Panc1 (cell line): ENCODE data around the gene PIGO. TPM values are rescaled to one million over a fixed set of nuclear protein-coding genes. Genes with fewer than 3 reads are reported as not detected.

Experiments
- ATAC-seq: fragments of 200-7000 bp; cut with Tn5 transposase; 2 replicates; pipeline ENCODE4 v1.9.1; 2020; ENCODE audit warnings: mild to moderate bottlenecking, moderate library complexity
- BruUV-seq: library from RNA; stranded (reverse); fragments of 400-500 nt; replicated peaks from 2 replicates; lab custom pipeline; 2021; lab: Mats Ljungman, UMichigan
- CTCF ChIA-PET: fragments of 300-600 bp; sonication (Branson Sonifier 250); formaldehyde crosslinking; loops from one replicate; lab custom pipeline; 2022; ENCODE audit warnings: antibody characterized with exemption; lab: Charles Lee
- POLR2A ChIA-PET: fragments of 300-600 bp; sonication (Branson Sonifier 250); formaldehyde crosslinking; loops from one replicate; lab custom pipeline; 2022; ENCODE audit warnings: antibody characterized with exemption; lab: Charles Lee
- DNase-seq: peaks from one replicate; pipeline ENCODE4 v3.0.0-alpha.2; 2010; ENCODE audit warnings: low read depth, low spot score
- H3K27ac ChIP-seq: 2 replicates; pipeline ENCODE4 v1.5.1; 2011; ENCODE audit warnings: mild to moderate bottlenecking, low read length, inconsistent platforms
- H3K27me3 ChIP-seq: fragments of 200-500 bp; sonication (Bioruptor generic); 2 replicates; pipeline ENCODE4 v1.6.0; 2014; ENCODE audit warnings: low read length, inconsistent platforms; ENCODE audit not compliant: control insufficient read depth, insufficient read depth
- H3K36me3 ChIP-seq: fragments of 200-500 bp; sonication (Bioruptor generic); 2 replicates; pipeline ENCODE4 v1.5.1; 2014; ENCODE audit warnings: inconsistent platforms, mild to moderate bottlenecking, low read length, moderate library complexity; ENCODE audit not compliant: control insufficient read depth, insufficient read depth
- H3K4me1 ChIP-seq: 2 replicates; pipeline ENCODE4 v1.5.1; 2011; ENCODE audit warnings: inconsistent platforms, mild to moderate bottlenecking, low read length, moderate library complexity; ENCODE audit not compliant: control insufficient read depth, insufficient read depth
- H3K4me3 ChIP-seq, 2 experiments: 2 replicates each; pipeline ENCODE4 v1.5.1; 2011 to 2012; ENCODE audit warnings: low read depth in 2 of 2, low read length in 2 of 2, mild to moderate bottlenecking in 2 of 2, inconsistent platforms in 1 of 2, moderate library complexity in 1 of 2
- H3K9me3 ChIP-seq: fragments of 200-500 bp; sonication (Bioruptor generic); 2 replicates; pipeline ENCODE4 v1.5.1; 2014; ENCODE audit warnings: low read depth, mild to moderate bottlenecking, inconsistent platforms, low read length, moderate library complexity; ENCODE audit not compliant: control insufficient read depth, insufficient read depth
- CTCF ChIP-seq: fragments of 450-650 bp; IDR thresholded peaks from 2 replicates; pipeline ENCODE4 v1.5.1; 2017; ENCODE audit warnings: mild to moderate bottlenecking
- POLR2AphosphoS5 ChIP-seq: IDR thresholded peaks from 2 replicates; pipeline ENCODE4 v1.6.1; 2012; ENCODE audit warnings: mild to moderate bottlenecking, low read depth, low read length, moderate library complexity
- SIN3A ChIP-seq: IDR thresholded peaks from 2 replicates; pipeline ENCODE4 v1.6.1; 2012; ENCODE audit warnings: low read depth, mild to moderate bottlenecking, low read length, moderate library complexity, borderline replicate concordance; ENCODE audit not compliant: insufficient read depth
- TCF7L2 ChIP-seq: IDR thresholded peaks from 2 replicates; pipeline ENCODE4 v1.6.1; 2011; ENCODE audit warnings: mild to moderate bottlenecking, low read depth, low read length, inconsistent platforms
- in situ Hi-C: cut with HindIII; loops from 2 replicates; pipeline ENCODE4 v1.10.0; 2016; ENCODE audit warnings: low sequenced_read_pairs, low pct_unique_long_range_greater_than_20kb
- intact Hi-C: fragments of 100-400 bp; cut with micrococcal nuclease; formaldehyde crosslinking; loops from one replicate; pipeline ENCODE4 v1.10.0; 2022; ENCODE audit not compliant: unreplicated experiment
- total RNA-seq: library from RNA; stranded (reverse); gene quantifications from one replicate; pipeline ENCODE4 v1.2.1, GENCODE V29; 2021; ENCODE audit not compliant: unreplicated experiment

The PIGO gene
- total RNA-seq, 1 experiment from 2014 or later, result 58.7 TPM

DNA sequence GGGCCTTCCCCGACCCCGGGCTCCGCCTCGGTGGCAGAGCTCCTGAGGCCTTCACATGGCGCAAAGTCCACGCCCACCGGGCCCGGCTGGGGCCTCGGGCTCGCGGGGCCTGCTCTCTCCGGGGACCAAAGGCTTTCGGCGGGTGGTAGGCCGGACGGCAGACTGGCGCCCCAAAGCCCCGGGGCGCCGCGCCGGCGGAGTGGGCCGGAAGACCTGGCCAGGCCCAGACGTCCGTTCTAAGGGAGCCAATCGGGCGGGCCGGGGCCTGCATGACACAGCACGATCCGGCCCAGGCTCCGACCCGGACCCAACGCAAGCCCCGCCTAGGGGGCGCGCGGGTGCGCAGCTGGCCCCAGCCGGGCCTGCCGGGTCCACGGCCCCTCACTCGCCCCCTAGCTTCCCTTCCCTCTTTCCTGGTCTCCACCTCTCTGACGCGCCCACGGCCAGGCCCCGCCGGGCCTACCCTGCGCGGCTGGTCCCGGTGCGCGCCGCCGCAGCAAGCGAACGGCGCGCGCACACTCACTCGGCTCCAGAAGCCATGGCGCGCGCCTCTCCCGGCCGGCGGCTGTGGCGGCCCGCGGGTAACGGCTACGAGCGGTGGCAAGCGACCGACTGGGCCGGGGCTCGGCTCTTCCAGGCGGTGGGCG lies 24.5 kb downstream of the PIGO start:
- H3K36me3 ChIP-seq, result peaks cover 13% of the 10 kb centered on the region
- CTCF ChIA-PET, result interaction anchor here (0.5 kb wide), 2 partner anchors 21 to 382 kb away, joined by 3 to 4 read pairs; no protein-coding TSS in a partner anchor

GRCh38 chr9:35070823-35071813 lies 25.3 kb downstream of the PIGO start:
- no peak for TF ChIP-seq TCF7L2
- Histone ChIP-seq H3K4me3 (peak overlapping the region; percentile 68 to 93), H3K36me3 (peaks cover 17% of the 10 kb centered on the region), H3K27me3 (no peaks in the 10 kb centered on the region), H3K27ac (peak overlapping the region; percentile 98), H3K9me3 (no peaks in the 10 kb centered on the region), H3K4me1 (peaks cover 22% of the 10 kb centered on the region)
- intact Hi-C loops, result no loop called here
- in situ Hi-C loops, result no loop called here
- ChIA-PET POLR2A (interaction anchor here (0.6 to 1.4 kb wide), 5 partner anchors 9 to 655 kb away, joined by 3 to 6 read pairs (median 4); partner anchors contain the start of genes DNAJB5 and STOML2), CTCF (interaction anchor here (0.5 kb wide), 2 partner anchors 21 to 383 kb away, joined by 3 to 4 read pairs; no protein-coding TSS in a partner anchor)
- no peak for ATAC-seq
- BruUV-seq, result TSS peak; percentile 76
- no peak for DNase-seq

More for the DNA sequence above, 24.5 kb downstream of the PIGO start:
- ATAC-seq (peak; percentile 87), DNase-seq (no peak)
- Histone ChIP-seq H3K9me3 (no peaks in the 10 kb centered on the region), H3K27me3 (no peaks in the 10 kb centered on the region), H3K4me1 (peaks cover 22% of the 10 kb centered on the region), H3K4me3 (peak overlapping the region; percentile 68 to 93), H3K27ac (peak overlapping the region; percentile 98)
- BruUV-seq, result no TSS peak
- intact Hi-C loops (no loop called here), in situ Hi-C loops (no loop called here)
- POLR2A ChIA-PET, result interaction anchor here (0.6 to 1.4 kb wide), 6 partner anchors 9 to 654 kb away, joined by 3 to 15 read pairs (median 4); partner anchors contain the start of genes DNAJB5 and STOML2
- TF ChIP-seq POLR2AphosphoS5 (no peak; the same call in 1 of the 2 replicates), SIN3A (peak; percentile 84; the same call in 1 of the 2 replicates)

GRCh38 chr9:35069020-35069419 lies 27.4 kb downstream of the PIGO start:
- H3K9me3 ChIP-seq, result no peaks in the 10 kb centered on the region
- ATAC-seq, result no peak
- no peak overlapping the region for H3K27ac ChIP-seq
- ChIA-PET CTCF (interaction anchor here (0.5 kb wide), 1 partner anchor 17 kb away, joined by 3 read pairs; no protein-coding TSS in a partner anchor), POLR2A (interaction anchor here (0.5 to 0.7 kb wide), 4 partner anchors 9 to 441 kb away, joined by 3 to 11 read pairs (median 6); partner anchors contain the start of gene FANCG)
- in situ Hi-C loops, result no loop called here
- no peaks in the 10 kb centered on the region for H3K27me3 ChIP-seq
- intact Hi-C loops, result no loop called here
- no peak for TF ChIP-seq TCF7L2
- TF ChIP-seq CTCF, result no peak
- TF ChIP-seq SIN3A, result no peak
- peak overlapping the region in 1 of 2 experiments; percentile 93; a peak in 1 of 4 replicates for H3K4me3 ChIP-seq
- peaks cover 29% of the 10 kb centered on the region for H3K36me3 ChIP-seq
- peaks cover 22% of the 10 kb centered on the region for H3K4me1 ChIP-seq
- no TSS peak for BruUV-seq
- DNase-seq, result no peak
